ENCODE measurements around the gene BMI1. TPM values are rescaled to one million over a fixed set of nuclear protein-coding genes. Genes with fewer than 3 reads are reported as not detected.

BMI1 gene
- total RNA-seq, 1 experiment from 2014 or later: 3.4 TPM

- TF ChIP-seq ZNF512 (CRISPR knock-in tag; IDR thresholded peaks at IDR 0.05; ENCODE audit: borderline replicate concordance) (no peak), JUN (CRISPR knock-in tag; IDR thresholded peaks at IDR 0.05) (no peak)
Observed at GRCh38 chr10:22317771-22318565, 2.9 kb upstream of the BMI1 start (continued).

GRCh38 chr10:22318772-22319171 is 2.1 kb upstream of the BMI1 start:
- ChIA-PET POLR2A (no interaction called here), CTCF (interaction anchor here (0.6 kb wide), 1 partner anchor 22 kb away, joined by 3 read pairs; no protein-coding TSS in a partner anchor)
- Mint-ChIP-seq H3K27me3 (ENCODE audit: low read depth) (peaks cover 88% of the 10 kb centered on the region), H3K36me3 (no peaks in the 10 kb centered on the region), H3K4me1 (peaks cover 56% of the 10 kb centered on the region), H3K9me3 (no peaks in the 10 kb centered on the region), H3K27ac (no peak overlapping the region), H3K4me3 (no peak overlapping the region)
- ATAC-seq (no peak), DNase-seq (ENCODE audit: low spot score) (no peak)
- TF ChIP-seq TEAD1 (CRISPR knock-in tag; IDR thresholded peaks at IDR 0.05): no peak
- no peak for TF ChIP-seq ZNF138 (CRISPR knock-in tag; conservative IDR thresholded peaks at IDR 0.05)
- no peak for TF ChIP-seq CREM (CRISPR knock-in tag; IDR thresholded peaks at IDR 0.05)
- TF ChIP-seq ATF6 (CRISPR knock-in tag; IDR thresholded peaks at IDR 0.05): no peak
- no peak for TF ChIP-seq NFYB (CRISPR knock-in tag; conservative IDR thresholded peaks at IDR 0.05; ENCODE audit: low read depth)
- TF ChIP-seq ETV6 (CRISPR knock-in tag; IDR thresholded peaks at IDR 0.05): no peak
- TF ChIP-seq ZNF416 (CRISPR knock-in tag; IDR thresholded peaks at IDR 0.05): no peak
- no peak for TF ChIP-seq TEAD4 (CRISPR knock-in tag; IDR thresholded peaks at IDR 0.05)
- TF ChIP-seq PRDM15 (CRISPR knock-in tag; IDR thresholded peaks at IDR 0.05): no peak
- TF ChIP-seq NR1H2 (CRISPR knock-in tag; IDR thresholded peaks at IDR 0.05): no peak
- TF ChIP-seq RORB (CRISPR knock-in tag; IDR thresholded peaks at IDR 0.05): no peak
- TF ChIP-seq ZNF219 (CRISPR knock-in tag; IDR thresholded peaks at IDR 0.05; ENCODE audit: borderline replicate concordance): no peak

- H3K36me3 Mint-ChIP-seq: no peaks in the 10 kb centered on the region
- POLR2A ChIA-PET: interaction anchor here (0.6 kb wide), 1 partner anchor 355 kb away, joined by 5 read pairs; no protein-coding TSS in a partner anchor
- H3K4me1 Mint-ChIP-seq: peaks cover 64% of the 10 kb centered on the region
- no peak for DNase-seq (ENCODE audit: low spot score)
- no peaks in the 10 kb centered on the region for H3K9me3 Mint-ChIP-seq
- peaks cover 88% of the 10 kb centered on the region for H3K27me3 Mint-ChIP-seq (ENCODE audit: low read depth)
- CTCF ChIA-PET: no interaction called here
- H3K27ac Mint-ChIP-seq: no peak overlapping the region
- TF ChIP-seq IRF1 (CRISPR knock-in tag; IDR thresholded peaks at IDR 0.05) (no peak), NR3C1 (CRISPR knock-in tag; conservative IDR thresholded peaks at IDR 0.05; ENCODE audit: low read depth) (no peak), AFF4 (CRISPR knock-in tag; IDR thresholded peaks at IDR 0.05; ENCODE audit: borderline replicate concordance) (no peak), EMX1 (CRISPR knock-in tag; IDR thresholded peaks at IDR 0.05) (no peak), ZNF425 (CRISPR knock-in tag; conservative IDR thresholded peaks at IDR 0.05) (no peak)
- H3K4me3 Mint-ChIP-seq: peak overlapping the region; percentile 72
- no peak for ATAC-seq
Observed at GRCh38 chr10:22319547-22319979, 1.3 kb upstream of the BMI1 start.
